Fibroblast of mammary gland (primary cell): ENCODE data around the gene TMCO1.
"Not testable (repeated sequence)": the region's sequence is repeated elsewhere in the genome, so short reads cannot be mapped to it uniquely, and the experiment has no call there.

ENCODE experiments used
- DNase-seq: peaks from one replicate; pipeline ENCODE4 v3.0.0-alpha.2; 2010; ENCODE audit warnings: low read depth
- H3K4me3 ChIP-seq: 2 replicates; pipeline ENCODE4 v1.5.1; 2011; ENCODE audit warnings: low read depth, mild to moderate bottlenecking, low read length, moderate library complexity; ENCODE audit not compliant: control insufficient read depth
- TF ChIP-seq, protein P1 (sequence below): conservative IDR thresholded peaks from 2 replicates; pipeline ENCODE4 v1.5.1; 2011; ENCODE audit warnings: low read depth, low read length, inconsistent platforms; ENCODE audit not compliant: control insufficient read depth, insufficient read depth

The TMCO1 gene

GRCh38 chr1:165768513-165769394 lies at the start of gene TMCO1:
Gene TMCO1 (minus strand): TSS chr1:165768868. CDS start chr1:165768751, 117 bp downstream.
- DNase-seq: peak; percentile 98
- TF ChIP-seq, protein P1, sequence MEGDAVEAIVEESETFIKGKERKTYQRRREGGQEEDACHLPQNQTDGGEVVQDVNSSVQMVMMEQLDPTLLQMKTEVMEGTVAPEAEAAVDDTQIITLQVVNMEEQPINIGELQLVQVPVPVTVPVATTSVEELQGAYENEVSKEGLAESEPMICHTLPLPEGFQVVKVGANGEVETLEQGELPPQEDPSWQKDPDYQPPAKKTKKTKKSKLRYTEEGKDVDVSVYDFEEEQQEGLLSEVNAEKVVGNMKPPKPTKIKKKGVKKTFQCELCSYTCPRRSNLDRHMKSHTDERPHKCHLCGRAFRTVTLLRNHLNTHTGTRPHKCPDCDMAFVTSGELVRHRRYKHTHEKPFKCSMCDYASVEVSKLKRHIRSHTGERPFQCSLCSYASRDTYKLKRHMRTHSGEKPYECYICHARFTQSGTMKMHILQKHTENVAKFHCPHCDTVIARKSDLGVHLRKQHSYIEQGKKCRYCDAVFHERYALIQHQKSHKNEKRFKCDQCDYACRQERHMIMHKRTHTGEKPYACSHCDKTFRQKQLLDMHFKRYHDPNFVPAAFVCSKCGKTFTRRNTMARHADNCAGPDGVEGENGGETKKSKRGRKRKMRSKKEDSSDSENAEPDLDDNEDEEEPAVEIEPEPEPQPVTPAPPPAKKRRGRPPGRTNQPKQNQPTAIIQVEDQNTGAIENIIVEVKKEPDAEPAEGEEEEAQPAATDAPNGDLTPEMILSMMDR: peak; percentile 33

DNA sequence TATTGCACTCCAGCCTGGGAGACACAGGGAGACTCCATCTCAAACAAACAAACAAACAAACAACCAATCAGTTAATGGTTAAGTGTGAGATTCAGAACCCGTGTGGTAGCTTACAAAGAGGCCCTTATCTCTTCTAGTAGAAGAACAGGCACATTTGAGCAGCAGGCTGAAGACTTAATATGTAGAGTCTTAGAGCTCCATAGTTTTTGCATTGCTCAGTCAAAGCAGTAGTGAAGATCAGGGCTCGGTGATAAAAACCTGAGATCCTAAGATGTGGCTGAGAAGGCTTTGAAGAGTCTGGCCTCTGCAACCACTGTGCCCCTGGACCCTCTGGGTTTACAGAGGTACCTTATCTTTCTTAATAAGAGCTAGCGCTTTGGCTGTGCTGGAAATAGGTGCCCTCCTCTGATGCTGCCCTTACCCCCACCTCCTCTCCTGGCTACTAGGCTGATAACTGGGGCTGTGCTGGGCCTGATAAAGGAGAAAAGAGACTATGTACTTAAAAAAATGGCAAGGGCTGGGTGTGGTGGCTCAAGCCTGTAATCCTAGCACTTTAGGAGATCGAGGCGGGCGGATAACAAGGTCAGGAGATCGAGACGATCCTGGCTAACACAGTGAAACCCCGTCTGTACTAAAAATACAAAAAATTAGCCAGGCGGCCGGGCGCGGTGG lies 48.3 kb upstream of the TMCO1 start:
- DNase-seq: no peak
- TF ChIP-seq, protein P1: no peak
- H3K4me3 ChIP-seq: no peak overlapping the region

More at GRCh38 chr1:165768513-165769394, at the start of gene TMCO1:
- peak within 1 kb of the TSS; percentile 96 for H3K4me3 ChIP-seq

DNA sequence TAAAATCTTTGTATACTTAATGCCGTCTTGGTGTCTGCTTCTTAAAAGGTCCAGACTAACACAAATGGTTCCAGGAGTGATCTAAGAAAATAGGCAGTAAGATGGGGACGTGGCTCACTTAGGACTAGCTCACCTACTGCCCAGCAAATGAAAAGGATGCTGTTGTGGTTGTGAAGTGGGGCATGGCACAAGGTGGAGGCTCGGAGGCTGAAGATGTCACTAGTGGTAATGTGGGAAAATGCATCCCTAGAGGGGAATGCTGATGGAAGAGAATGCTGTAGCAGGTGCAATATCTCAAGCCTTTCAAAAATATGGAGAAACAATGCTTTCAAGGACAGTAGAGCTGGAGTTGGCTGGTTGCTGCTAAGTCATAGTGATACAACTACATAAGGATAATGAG lies 47.5 kb upstream of the TMCO1 start:
- no peak for DNase-seq
- TF ChIP-seq, protein P1: no peak
- no peak overlapping the region for H3K4me3 ChIP-seq

GRCh38 chr1:165815725-165816124 lies 47.1 kb upstream of the TMCO1 start:
- TF ChIP-seq, protein P1: no peak
- H3K4me3 ChIP-seq: no peak overlapping the region
- no peak for DNase-seq

DNA sequence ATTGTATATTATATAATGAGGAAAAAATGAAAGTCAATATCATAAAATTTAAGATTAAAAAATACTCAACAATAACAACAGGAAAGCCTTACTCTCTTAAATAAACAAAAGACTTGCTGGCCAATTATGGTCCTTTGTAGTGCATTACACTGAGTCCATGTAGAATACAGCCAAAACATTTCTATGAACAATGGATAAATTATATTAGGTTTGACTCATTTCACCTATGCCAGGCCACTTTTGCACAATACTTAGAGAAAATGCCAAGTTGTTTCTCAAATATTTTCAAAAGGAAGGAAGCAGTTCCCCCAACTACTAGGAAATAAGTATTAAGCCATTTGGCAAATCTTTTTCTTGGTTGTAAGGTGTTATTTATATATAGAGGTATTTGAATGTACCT lies 38.9 kb upstream of the TMCO1 start:
- TF ChIP-seq, protein P1: no peak
- H3K4me3 ChIP-seq: no peak overlapping the region
- no peak for DNase-seq

DNA sequence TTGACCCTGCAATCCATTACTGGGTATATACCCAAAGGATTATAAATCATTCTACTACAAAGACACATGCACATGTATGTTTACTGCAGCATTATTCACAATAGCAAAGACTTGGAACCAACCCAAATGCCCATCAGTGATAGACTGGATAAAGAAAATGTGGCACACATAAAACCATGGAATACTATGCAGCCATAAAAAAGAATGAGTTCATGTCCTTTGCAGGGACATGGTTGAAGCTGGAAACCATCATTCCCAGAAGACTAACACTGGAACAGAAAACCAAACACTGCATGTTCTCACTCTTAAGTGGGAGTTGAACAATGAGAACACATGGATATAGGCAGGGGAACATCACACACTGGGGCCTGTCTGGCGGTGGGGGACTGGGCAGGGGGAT lies 35.8 kb upstream of the TMCO1 start:
- not testable (repeated sequence) for DNase-seq, H3K4me3 ChIP-seq

DNA sequence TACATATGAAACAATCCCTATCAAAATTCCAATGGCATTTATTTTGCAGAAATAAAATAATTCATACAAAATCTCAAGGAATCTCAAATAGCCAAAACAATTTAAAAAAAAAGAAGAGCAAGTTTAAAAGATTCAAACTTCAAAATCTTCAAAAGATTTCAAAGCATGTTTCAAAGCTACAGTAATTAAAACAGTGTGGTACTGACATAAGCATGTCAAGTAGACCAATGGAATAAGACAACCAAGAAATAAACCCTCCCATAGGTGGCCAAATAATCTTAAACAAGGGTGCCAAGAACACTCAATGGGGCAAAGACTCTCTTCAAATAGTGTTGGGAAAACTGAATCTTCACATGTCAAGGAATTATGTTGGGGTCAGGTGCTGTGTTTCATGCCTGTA lies 30.7 kb upstream of the TMCO1 start:
- DNase-seq: no peak
- TF ChIP-seq, protein P1: no peak
- no peak overlapping the region for H3K4me3 ChIP-seq
